ENCODE data around the gene GLI3. TPM values are rescaled to one million over a fixed set of nuclear protein-coding genes. Genes with fewer than 3 reads are reported as not detected.

The GLI3 gene
- total RNA-seq, 1 donor from 2014 or later = 27.7 TPM

DNA sequence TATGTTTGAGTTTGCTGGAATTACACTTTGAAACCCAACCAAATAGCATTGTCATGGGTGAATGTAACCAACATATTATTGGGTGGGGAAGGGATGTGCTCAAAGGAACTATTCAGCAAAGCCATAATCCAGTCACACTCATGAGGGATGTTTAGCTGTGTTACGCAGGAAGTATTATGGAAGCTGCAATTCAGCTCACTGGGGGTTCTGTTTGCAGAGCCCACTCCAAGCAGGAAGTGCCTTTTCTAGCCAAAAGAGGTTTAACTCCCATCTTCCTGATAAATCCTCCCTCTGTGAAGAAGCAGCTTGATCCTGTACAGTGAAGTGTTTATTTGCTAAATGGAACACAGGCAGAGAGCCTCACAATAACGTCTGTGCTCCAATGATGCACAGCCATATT lies 172.5 kb downstream of the GLI3 start:
- Histone ChIP-seq H3K4me1 (ENCODE audit: insufficient read depth, low read length) (peaks cover 11% of the 10 kb centered on the region), H3K9ac (ENCODE audit: low read length) (no peak overlapping the region), H4K20me1 (ENCODE audit: insufficient read depth, low read length) (peaks cover 23% of the 10 kb centered on the region), H3K4me3 (ENCODE audit: insufficient read depth, low read depth, low read length) (no peak overlapping the region), H3K27ac (ENCODE audit: low read depth, low read length) (no peak overlapping the region), H3K4me2 (ENCODE audit: low read length) (no peak overlapping the region), H3K36me3 (ENCODE audit: insufficient read depth, low read length) (no peaks in the 10 kb centered on the region), H3K79me2 (ENCODE audit: insufficient read depth, low read length) (no peaks in the 10 kb centered on the region), H3K27me3 (ENCODE audit: insufficient read depth, low read length) (no peaks in the 10 kb centered on the region), H3K9me3 (ENCODE audit: insufficient read depth, low read depth, low read length) (no peaks in the 10 kb centered on the region), H2AFZ (ENCODE audit: low read depth, low read length) (no peak overlapping the region)
- H3K4me3 Mint-ChIP-seq (ENCODE audit: unreplicated experiment) = no peak overlapping the region
- FAIRE-seq (no peak), DNase-seq (ENCODE audit: low read depth) (no peak)
- TF ChIP-seq, protein P1, sequence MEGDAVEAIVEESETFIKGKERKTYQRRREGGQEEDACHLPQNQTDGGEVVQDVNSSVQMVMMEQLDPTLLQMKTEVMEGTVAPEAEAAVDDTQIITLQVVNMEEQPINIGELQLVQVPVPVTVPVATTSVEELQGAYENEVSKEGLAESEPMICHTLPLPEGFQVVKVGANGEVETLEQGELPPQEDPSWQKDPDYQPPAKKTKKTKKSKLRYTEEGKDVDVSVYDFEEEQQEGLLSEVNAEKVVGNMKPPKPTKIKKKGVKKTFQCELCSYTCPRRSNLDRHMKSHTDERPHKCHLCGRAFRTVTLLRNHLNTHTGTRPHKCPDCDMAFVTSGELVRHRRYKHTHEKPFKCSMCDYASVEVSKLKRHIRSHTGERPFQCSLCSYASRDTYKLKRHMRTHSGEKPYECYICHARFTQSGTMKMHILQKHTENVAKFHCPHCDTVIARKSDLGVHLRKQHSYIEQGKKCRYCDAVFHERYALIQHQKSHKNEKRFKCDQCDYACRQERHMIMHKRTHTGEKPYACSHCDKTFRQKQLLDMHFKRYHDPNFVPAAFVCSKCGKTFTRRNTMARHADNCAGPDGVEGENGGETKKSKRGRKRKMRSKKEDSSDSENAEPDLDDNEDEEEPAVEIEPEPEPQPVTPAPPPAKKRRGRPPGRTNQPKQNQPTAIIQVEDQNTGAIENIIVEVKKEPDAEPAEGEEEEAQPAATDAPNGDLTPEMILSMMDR (IDR thresholded peaks at IDR 0.05; ENCODE audit: insufficient read depth, low read depth, low read length) = no peak
- no peak for TF ChIP-seq EZH2 (IDR thresholded peaks at IDR 0.05; ENCODE audit: insufficient read depth, low read length)
- no peaks in the 10 kb centered on the region for H3K36me3 Mint-ChIP-seq (ENCODE audit: low read depth, unreplicated experiment)
- H3K27ac Mint-ChIP-seq (ENCODE audit: unreplicated experiment) = no peak overlapping the region
- no peaks in the 10 kb centered on the region for H3K27me3 Mint-ChIP-seq (ENCODE audit: low read depth, unreplicated experiment)
- no peaks in the 10 kb centered on the region for H3K9me3 Mint-ChIP-seq (ENCODE audit: unreplicated experiment)
- H3K4me1 Mint-ChIP-seq (ENCODE audit: low read depth, unreplicated experiment) = peaks cover 12% of the 10 kb centered on the region

DNA sequence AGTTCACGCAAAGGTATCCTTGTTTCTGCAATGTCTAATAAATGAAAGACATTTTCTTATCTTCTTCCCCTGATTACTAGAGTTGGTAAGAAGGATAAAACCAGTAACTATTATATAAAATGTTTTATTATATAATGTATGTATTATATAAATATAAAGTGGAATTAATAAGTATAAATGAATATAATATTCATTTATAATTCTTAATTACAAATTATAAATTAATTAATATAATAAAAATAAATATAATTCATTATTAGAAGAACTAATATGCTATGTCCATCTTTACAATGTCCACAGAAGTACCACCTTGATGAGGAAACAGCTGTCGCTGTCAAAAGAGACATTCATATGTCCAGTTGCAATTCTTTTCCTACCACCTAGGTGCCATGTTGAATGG lies 177.7 kb downstream of the GLI3 start:
- no peak overlapping the region for H3K4me3 Mint-ChIP-seq (ENCODE audit: unreplicated experiment)
- Histone ChIP-seq H3K4me3 (ENCODE audit: insufficient read depth, low read depth, low read length) (no peak overlapping the region), H3K27ac (ENCODE audit: low read depth, low read length) (no peak overlapping the region), H3K27me3 (ENCODE audit: insufficient read depth, low read length) (no peaks in the 10 kb centered on the region), H3K79me2 (ENCODE audit: insufficient read depth, low read length) (no peaks in the 10 kb centered on the region), H3K36me3 (ENCODE audit: insufficient read depth, low read length) (no peaks in the 10 kb centered on the region), H3K9ac (ENCODE audit: low read length) (no peak overlapping the region), H2AFZ (ENCODE audit: low read depth, low read length) (no peak overlapping the region), H3K9me3 (ENCODE audit: insufficient read depth, low read depth, low read length) (no peaks in the 10 kb centered on the region), H3K4me1 (ENCODE audit: insufficient read depth, low read length) (no peaks in the 10 kb centered on the region), H3K4me2 (ENCODE audit: low read length) (no peak overlapping the region), H4K20me1 (ENCODE audit: insufficient read depth, low read length) (no peaks in the 10 kb centered on the region)
- no peaks in the 10 kb centered on the region for H3K27me3 Mint-ChIP-seq (ENCODE audit: low read depth, unreplicated experiment)
- H3K9me3 Mint-ChIP-seq (ENCODE audit: unreplicated experiment) = no peaks in the 10 kb centered on the region
- H3K27ac Mint-ChIP-seq (ENCODE audit: unreplicated experiment) = no peak overlapping the region
- TF ChIP-seq, protein P1 (IDR thresholded peaks at IDR 0.05; ENCODE audit: insufficient read depth, low read depth, low read length) = no peak
- peaks cover 7% of the 10 kb centered on the region for H3K4me1 Mint-ChIP-seq (ENCODE audit: low read depth, unreplicated experiment)
- DNase-seq (ENCODE audit: low read depth) (no peak), FAIRE-seq (no peak)
- no peaks in the 10 kb centered on the region for H3K36me3 Mint-ChIP-seq (ENCODE audit: low read depth, unreplicated experiment)

DNA sequence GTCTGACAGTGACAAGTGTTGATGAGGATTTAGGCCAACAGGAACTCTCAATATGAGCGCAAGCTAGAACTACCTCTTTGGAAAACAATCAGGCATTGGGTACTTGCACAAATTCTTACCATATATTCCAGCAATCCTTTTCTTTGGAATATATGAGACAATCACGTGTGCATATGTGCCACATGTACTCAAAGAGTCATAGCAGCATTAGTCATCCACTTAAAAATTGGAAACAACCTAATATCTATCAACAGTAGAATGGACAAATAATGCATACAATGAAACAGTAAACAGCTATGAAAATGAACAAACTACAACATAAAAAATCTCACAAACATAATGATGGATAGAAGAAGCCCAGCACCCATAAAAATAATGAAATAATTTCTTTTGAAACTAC lies 179.7 kb downstream of the GLI3 start:
- Histone ChIP-seq H3K9ac (ENCODE audit: low read length) (no peak overlapping the region), H2AFZ (ENCODE audit: low read depth, low read length) (no peak overlapping the region), H3K4me2 (ENCODE audit: low read length) (no peak overlapping the region), H3K79me2 (ENCODE audit: insufficient read depth, low read length) (no peaks in the 10 kb centered on the region), H3K9me3 (ENCODE audit: insufficient read depth, low read depth, low read length) (no peaks in the 10 kb centered on the region), H3K4me3 (ENCODE audit: insufficient read depth, low read depth, low read length) (no peak overlapping the region), H3K4me1 (ENCODE audit: insufficient read depth, low read length) (no peaks in the 10 kb centered on the region), H3K27me3 (ENCODE audit: insufficient read depth, low read length) (no peaks in the 10 kb centered on the region), H3K27ac (ENCODE audit: low read depth, low read length) (no peak overlapping the region), H4K20me1 (ENCODE audit: insufficient read depth, low read length) (no peaks in the 10 kb centered on the region), H3K36me3 (ENCODE audit: insufficient read depth, low read length) (no peaks in the 10 kb centered on the region)
- FAIRE-seq (no peak), DNase-seq (ENCODE audit: low read depth) (no peak)
- TF ChIP-seq, protein P1 (IDR thresholded peaks at IDR 0.05; ENCODE audit: insufficient read depth, low read depth, low read length) = no peak
- TF ChIP-seq EZH2 (IDR thresholded peaks at IDR 0.05; ENCODE audit: insufficient read depth, low read length) = no peak
- Mint-ChIP-seq H3K9me3 (ENCODE audit: unreplicated experiment) (no peaks in the 10 kb centered on the region), H3K36me3 (ENCODE audit: low read depth, unreplicated experiment) (no peaks in the 10 kb centered on the region), H3K27ac (ENCODE audit: unreplicated experiment) (no peak overlapping the region), H3K4me1 (ENCODE audit: low read depth, unreplicated experiment) (peaks cover 14% of the 10 kb centered on the region), H3K4me3 (ENCODE audit: unreplicated experiment) (no peak overlapping the region), H3K27me3 (ENCODE audit: low read depth, unreplicated experiment) (no peaks in the 10 kb centered on the region)
